ENCODE results near the gene STK32C. TPM values are rescaled to one million over a fixed set of nuclear protein-coding genes. Genes with fewer than 3 reads are reported as not detected.

The STK32C gene
- total RNA-seq, 3 donors from 2014 or later, result 5.6 to 12.8 (median 11.7) TPM

GRCh38 chr10:132232981-132233380 is 74.8 kb downstream of the STK32C start:
- no peak overlapping the region for H3K4me3 ChIP-seq
- intact Hi-C loops (cut with DNase I; ENCODE audit: low total_unique reads), result loop anchor here (10.0 kb wide), 1 partner anchor 122 kb away; no protein-coding TSS in a partner anchor
- no peak for DNase-seq (ENCODE audit: low spot score in 2 of 2)
- TF ChIP-seq POLR2A (IDR thresholded peaks at IDR 0.05) (no peak), POLR2AphosphoS5 (IDR thresholded peaks at IDR 0.05) (no peak)
- TF ChIP-seq, protein P1, sequence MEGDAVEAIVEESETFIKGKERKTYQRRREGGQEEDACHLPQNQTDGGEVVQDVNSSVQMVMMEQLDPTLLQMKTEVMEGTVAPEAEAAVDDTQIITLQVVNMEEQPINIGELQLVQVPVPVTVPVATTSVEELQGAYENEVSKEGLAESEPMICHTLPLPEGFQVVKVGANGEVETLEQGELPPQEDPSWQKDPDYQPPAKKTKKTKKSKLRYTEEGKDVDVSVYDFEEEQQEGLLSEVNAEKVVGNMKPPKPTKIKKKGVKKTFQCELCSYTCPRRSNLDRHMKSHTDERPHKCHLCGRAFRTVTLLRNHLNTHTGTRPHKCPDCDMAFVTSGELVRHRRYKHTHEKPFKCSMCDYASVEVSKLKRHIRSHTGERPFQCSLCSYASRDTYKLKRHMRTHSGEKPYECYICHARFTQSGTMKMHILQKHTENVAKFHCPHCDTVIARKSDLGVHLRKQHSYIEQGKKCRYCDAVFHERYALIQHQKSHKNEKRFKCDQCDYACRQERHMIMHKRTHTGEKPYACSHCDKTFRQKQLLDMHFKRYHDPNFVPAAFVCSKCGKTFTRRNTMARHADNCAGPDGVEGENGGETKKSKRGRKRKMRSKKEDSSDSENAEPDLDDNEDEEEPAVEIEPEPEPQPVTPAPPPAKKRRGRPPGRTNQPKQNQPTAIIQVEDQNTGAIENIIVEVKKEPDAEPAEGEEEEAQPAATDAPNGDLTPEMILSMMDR (IDR thresholded peaks at IDR 0.05), result no peak
- no peaks in the 10 kb centered on the region for H3K27me3 ChIP-seq
- no peak overlapping the region for H3K27ac ChIP-seq
- no peaks in the 10 kb centered on the region for H3K9me3 ChIP-seq
- no peaks in the 10 kb centered on the region for H3K4me1 ChIP-seq
- no peaks in the 10 kb centered on the region for H3K36me3 ChIP-seq

DNA sequence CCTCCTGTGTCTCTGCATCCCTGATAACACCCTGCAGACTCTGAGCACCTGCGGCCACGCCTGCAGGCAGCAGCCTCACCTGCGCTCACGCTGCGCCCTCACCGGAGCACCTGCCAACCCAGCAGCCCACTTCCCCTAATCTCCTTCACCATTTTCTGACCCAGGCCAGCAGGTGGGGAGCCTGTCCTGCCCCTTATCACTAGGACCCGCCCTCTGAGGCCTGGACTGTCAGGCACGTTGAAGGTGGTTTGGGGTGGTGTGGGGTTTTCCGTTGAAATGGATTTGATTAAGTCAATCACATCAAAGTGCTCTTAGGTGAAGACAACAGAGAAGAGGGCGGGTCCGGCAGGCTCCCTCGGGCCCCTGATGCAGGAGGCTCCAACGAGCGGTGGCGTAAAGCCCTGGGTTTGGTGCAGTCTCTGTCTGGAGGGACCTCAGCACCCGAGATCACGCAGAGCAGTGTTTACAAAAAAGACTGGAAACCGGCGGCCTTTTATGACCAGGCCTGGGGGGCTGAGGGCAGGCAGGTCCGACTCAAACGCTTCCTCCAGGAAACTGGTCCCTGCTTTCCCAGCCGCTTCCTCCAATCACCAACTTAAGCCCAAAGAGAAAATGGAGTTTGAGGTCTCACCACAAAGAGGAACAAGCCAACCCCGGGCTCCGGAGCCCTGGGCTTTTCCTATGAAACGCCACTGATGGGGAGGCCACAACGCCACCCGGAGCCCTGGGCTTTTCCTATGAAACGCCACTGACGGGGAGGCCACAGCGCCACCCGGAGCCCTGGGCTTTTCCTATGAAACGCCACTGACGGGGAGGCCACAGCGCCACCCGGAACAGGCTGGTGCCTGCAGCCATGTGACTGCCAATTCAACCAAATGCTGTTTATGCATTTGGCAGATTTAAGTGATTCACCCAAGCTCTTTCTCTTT is 75.5 kb downstream of the STK32C start:
- Histone ChIP-seq H3K4me1 (no peaks in the 10 kb centered on the region), H3K9me3 (no peaks in the 10 kb centered on the region), H3K4me3 (no peak overlapping the region), H3K27ac (no peak overlapping the region), H3K27me3 (no peaks in the 10 kb centered on the region), H3K36me3 (no peaks in the 10 kb centered on the region)
- TF ChIP-seq POLR2AphosphoS5 (IDR thresholded peaks at IDR 0.05) (no peak), POLR2A (IDR thresholded peaks at IDR 0.05) (no peak)
- TF ChIP-seq, protein P1 (IDR thresholded peaks at IDR 0.05), result no peak
- DNase-seq (ENCODE audit: low spot score in 2 of 2), result no peak
- intact Hi-C loops (cut with DNase I; ENCODE audit: low total_unique reads), result loop anchor here (10.0 kb wide), 1 partner anchor 123 kb away; no protein-coding TSS in a partner anchor

- no peaks in the 10 kb centered on the region for H3K9me3 ChIP-seq
- H3K4me1 ChIP-seq, result no peaks in the 10 kb centered on the region
- TF ChIP-seq POLR2A (IDR thresholded peaks at IDR 0.05) (no peak), POLR2AphosphoS5 (IDR thresholded peaks at IDR 0.05) (no peak)
- TF ChIP-seq, protein P1 (IDR thresholded peaks at IDR 0.05), result no peak
- intact Hi-C loops (cut with DNase I; ENCODE audit: low total_unique reads), result loop anchor here (10.0 kb wide), 1 partner anchor 123 kb away; no protein-coding TSS in a partner anchor
- no peaks in the 10 kb centered on the region for H3K27me3 ChIP-seq
- no peak overlapping the region for H3K27ac ChIP-seq
- H3K36me3 ChIP-seq, result no peaks in the 10 kb centered on the region
- DNase-seq (ENCODE audit: low spot score in 2 of 2), result no peak
- no peak overlapping the region for H3K4me3 ChIP-seq
These were observed 76.1 kb downstream of the STK32C start for GRCh38 chr10:132231656-132232022.

- Histone ChIP-seq H3K27me3 (no peaks in the 10 kb centered on the region), H3K9me3 (no peaks in the 10 kb centered on the region), H3K4me3 (peak overlapping the region in 2 of 3 donors; percentile 52 to 65), H3K4me1 (no peaks in the 10 kb centered on the region), H3K36me3 (no peaks in the 10 kb centered on the region), H3K27ac (peak overlapping the region; percentile 60 to 62)
- no peak for DNase-seq (ENCODE audit: low spot score in 2 of 2)
- intact Hi-C loops (cut with DNase I; ENCODE audit: low total_unique reads), result loop anchor here (10.0 kb wide), 1 partner anchor 124 kb away; no protein-coding TSS in a partner anchor
- no peak for TF ChIP-seq POLR2AphosphoS5 (IDR thresholded peaks at IDR 0.05)
- TF ChIP-seq POLR2A (IDR thresholded peaks at IDR 0.05), result no peak
- TF ChIP-seq, protein P1 (IDR thresholded peaks at IDR 0.05), result no peak
These were observed 77.1 kb downstream of the STK32C start for GRCh38 chr10:132230557-132231210.

All from breast epithelium (tissue), 4 donors.